Measurements from ENCODE around the gene CHTOP. TPM values are rescaled to one million over a fixed set of nuclear protein-coding genes. Genes with fewer than 3 reads are reported as not detected.
"Not testable (repeated sequence)": the region's sequence is repeated elsewhere in the genome, so short reads cannot be mapped to it uniquely, and the experiment has no call there.

CHTOP gene
- polyA plus RNA-seq, 3 donors = 35.6 to 43.7 (median 40.3) TPM

DNA sequence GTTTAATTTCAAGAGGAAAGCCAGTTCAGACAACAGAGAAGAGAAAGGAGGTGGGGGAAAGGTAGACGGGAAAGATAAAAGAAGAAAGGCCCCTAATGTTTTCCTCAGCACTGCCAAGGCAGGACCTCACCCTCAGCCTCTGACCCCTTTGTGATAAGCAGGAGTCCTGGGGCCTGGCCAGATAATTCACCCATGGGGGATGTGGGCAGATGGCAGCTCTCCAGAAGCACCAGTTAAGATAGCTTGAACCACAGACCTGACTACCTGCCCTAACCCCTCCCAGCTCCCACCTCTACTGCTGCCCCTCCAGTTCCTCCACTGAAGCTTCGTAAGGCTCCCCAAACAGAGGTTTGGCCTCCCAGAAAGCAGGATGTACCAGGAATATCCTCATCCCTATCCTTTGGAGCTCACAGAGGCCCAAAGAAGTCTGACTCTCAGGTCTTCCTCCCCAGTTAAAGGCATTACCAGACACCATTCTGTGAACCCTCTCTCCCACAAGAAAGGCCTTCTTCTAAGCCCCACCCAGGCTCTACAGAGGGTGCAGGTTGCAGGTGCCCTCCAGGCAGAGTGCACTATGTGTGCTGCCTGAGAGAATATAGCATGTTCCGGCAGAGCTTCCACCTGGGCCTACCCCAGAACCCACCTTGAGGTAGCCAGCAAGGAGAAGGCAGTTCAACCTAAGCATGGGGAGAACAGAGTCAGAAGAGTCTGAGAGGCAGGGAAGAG is 15.4 kb downstream of the CHTOP start:
- 30 to 62% (median 58%) methylated on average over 3 of the region's 3 CpGs for WGBS, 3 donors
- no peak overlapping the region for H3K27ac ChIP-seq (ENCODE audit: low read depth, low read length)

DNA sequence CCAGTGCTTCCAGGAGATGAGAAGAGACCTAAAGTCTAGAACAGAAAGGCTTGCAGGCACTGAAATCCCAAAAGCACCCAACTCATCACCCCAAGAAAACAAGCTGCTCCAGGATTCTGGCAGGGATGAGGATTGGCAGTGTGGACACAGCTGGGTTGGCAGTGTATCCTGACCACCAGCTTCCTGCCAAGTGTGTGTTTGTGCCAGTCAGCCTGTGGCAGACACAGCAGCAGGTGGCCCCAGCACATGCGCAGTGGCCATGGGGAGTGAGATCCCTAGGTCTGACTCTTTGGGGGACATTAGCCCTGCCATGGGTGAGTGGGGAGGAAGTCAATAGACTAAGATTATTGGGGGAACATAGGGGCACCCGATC is 16.0 kb downstream of the CHTOP start:
- WGBS, 3 donors = 24 to 80% (median 79%) methylated on average over 2 of the region's 2 CpGs
- H3K27ac ChIP-seq (ENCODE audit: low read depth, low read length) = no peak overlapping the region

DNA sequence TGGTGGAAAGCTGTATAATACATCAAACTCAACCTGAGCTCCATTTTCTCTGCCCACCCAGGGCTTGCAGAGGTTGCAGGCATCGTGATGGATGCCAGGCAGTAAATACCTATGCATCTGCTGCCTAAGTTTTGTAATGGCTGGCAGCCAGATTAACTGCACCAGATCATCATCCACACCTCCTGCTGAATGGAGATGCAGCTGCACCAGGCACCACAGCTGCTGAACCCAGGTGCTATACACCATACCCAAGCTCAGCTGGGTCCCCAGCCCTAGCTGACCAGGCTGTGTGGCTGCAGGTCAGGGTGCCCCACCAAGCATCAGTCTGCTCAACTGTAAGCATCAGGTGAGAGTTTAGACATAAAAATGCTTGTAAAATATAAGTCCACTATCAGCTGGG is 17.9 kb downstream of the CHTOP start:
- H3K27ac ChIP-seq (ENCODE audit: low read depth, low read length) = no peak overlapping the region
- 85 to 100% (median 88%) methylated on average over 1 of the region's 1 CpG for WGBS, 3 donors

DNA sequence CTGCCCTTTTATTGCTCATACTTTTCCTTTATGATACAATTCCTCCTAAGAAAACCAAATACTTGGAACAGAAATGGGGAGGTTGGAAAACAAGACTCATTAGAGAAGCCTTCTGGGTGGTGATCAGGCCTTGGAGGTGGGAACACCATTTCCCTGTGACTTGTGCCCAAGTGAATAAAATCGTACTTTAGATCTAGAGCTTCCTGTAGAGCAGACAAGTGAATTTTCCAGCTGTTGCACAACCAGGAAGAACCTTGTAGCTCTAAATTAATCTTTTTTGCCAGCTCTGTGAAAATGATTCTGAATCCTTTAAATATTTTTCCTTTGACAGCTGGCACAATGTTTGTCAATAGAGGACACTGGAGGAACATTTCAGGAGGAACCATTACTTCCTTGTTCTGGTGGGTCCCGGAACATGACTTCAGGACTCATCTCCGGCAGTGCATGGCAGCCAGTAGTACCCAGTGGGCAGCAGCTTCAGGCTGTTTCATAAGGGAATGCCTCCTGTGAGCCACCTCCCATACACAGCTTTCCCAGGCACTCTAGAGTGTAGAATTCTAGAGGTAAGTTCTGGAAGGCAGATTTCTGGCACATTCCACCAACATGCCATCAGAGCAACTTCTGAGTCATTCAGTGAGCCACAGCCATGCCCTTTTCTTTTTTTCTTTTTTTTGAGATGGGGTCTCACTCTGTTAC is 19.1 kb downstream of the CHTOP start:
- H3K27ac ChIP-seq (ENCODE audit: low read depth, low read length) = no peak overlapping the region

DNA sequence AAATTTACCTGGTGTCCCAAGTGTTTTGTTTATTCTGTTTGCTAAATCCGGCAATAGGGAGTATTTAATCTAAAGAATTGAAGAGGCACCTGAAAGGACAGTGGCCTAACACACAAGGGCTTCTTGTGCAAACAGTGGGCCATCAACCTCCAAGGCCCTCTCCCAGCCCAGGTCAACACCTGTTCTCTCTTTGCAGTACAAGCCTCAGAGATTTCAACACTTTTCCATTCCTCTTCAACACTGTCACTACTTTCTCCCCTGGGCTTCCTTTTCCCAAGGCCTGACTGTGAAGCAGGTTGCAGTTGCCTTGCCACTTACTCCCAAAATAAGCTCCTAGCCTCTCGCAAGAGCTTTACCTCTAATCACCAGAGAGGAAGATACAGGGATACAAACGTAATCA is 21.5 kb downstream of the CHTOP start:
- WGBS, 3 donors = 70 to 91% (median 89%) methylated on average over 3 of the region's 3 CpGs
- H3K27ac ChIP-seq (ENCODE audit: low read depth, low read length) = no peak overlapping the region

More for the DNA sequence above, 19.1 kb downstream of the CHTOP start:
- WGBS, 3 donors = 22 to 56% (median 36%) methylated on average over 3 of the region's 3 CpGs

DNA sequence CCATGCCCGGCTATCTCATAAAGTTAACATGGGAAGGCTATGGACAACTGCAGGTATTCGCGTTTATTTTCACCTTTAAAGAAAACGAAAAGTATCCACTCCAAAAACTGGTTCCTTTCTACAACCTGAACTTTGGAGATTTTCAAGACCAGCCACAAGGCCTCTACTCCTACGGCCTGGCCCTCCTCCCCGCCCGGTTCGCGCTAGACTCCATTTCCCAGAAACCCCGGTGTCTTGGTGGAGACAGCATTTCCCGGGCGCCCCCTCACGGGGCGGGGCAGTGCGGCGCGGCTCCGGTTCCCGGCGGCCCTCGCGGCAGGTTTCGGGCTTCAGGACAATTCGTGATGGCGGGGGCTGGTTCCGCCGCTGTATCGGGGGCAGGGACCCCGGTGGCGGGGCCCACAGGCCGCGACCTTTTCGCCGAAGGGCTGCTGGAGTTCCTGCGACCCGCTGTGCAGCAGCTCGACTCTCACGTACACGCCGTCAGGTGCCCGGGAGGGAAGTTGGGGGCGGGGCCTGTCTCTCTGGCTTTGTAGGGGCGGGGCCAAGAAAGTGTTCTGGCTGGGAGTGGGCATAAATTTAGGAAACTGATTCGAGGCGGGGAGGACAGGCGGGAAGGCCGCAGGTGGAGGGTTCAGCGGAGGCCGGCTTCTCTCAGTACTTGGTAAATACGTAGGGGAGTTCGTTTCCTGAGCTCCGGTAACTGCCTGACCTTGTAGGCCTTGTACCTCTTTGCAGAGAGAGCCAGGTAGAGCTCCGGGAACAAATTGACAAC is 24.7 kb downstream of the CHTOP start, which contains the start of gene SNAPIN:
Gene SNAPIN, plus strand, starts transcription at position 304 of the 775 bp plus-strand sequence. Its CDS starts 41 bp downstream, at position 345.
- 2% methylated on average over 53 of the region's 53 CpGs for WGBS, 3 donors
- peak within 1 kb of the TSS; percentile 64 for H3K27ac ChIP-seq (ENCODE audit: low read depth, low read length)

DNA sequence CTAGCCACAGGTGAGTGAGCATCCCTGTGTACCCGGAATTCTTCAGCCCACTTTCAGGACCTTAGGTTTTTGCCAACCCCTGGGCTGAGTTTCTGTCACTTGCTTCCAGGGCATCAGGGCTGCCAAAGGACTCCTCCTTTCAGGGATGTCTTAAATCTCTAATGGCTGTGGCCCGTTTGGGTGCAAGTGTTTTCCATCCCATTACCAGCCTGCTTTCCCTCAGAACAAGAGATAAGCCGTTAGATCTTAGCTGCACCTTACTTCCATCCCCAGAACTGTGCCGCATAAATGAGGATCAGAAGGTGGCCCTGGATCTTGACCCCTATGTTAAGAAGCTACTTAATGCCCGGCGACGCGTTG is 25.3 kb downstream of the CHTOP start:
- 18 to 37% (median 33%) methylated on average over 8 of the region's 8 CpGs for WGBS, 3 donors
- H3K27ac ChIP-seq (ENCODE audit: low read depth, low read length) = peak overlapping the region; percentile 64

DNA sequence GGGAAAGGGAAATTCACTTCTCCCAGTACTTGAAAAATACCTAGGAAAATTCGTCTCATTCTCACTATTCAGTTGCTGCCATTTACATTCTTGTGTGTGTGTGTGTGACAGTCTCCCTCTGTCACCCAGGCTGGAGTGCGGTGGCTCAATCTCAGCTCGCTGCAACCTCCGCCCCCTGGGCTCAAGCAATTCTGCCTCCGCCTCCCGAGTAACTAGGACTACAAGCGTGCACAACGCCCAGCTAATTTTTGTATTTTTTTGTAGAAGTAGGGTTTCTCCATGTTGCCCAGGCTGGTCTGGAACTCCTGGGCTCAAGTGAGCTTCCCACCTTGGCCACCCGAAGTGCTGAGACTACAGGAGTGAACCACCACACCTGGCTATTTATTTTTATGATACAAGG is 25.8 kb downstream of the CHTOP start:
- no peak overlapping the region for H3K27ac ChIP-seq (ENCODE audit: low read depth, low read length)
- WGBS, 3 donors = 52 to 78% (median 74%) methylated on average over 9 of the region's 9 CpGs

DNA sequence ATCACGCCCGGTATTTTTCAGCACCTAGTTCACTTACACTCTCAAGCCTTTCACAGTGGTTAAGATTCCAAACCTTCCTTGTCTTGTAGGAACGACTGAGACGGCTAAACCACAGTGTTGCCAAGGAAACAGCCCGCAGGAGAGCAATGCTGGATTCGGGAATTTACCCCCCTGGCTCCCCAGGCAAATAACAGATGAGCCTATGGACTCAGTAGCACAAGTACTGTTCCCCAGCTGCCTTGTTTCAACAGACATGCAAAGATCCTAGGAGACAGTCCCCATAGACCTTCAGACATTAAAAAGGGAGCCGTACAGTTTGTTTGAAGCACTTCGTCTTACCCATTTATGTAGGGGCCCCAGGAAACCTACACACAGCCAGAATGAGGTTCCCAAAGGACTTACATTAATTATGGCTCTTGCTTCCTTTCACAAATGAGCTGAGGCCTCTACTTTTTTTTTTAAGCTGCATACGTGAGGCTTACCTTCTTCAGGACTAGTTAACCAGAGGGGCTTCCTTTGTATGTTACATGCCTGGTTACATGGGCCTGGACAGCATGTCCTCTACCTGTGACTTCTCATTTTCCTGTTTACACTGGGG is 27.3 kb downstream of the CHTOP start:
- 65% methylated on average over 9 of the region's 9 CpGs for WGBS, 3 donors
- no peak overlapping the region for H3K27ac ChIP-seq (ENCODE audit: low read depth, low read length)

DNA sequence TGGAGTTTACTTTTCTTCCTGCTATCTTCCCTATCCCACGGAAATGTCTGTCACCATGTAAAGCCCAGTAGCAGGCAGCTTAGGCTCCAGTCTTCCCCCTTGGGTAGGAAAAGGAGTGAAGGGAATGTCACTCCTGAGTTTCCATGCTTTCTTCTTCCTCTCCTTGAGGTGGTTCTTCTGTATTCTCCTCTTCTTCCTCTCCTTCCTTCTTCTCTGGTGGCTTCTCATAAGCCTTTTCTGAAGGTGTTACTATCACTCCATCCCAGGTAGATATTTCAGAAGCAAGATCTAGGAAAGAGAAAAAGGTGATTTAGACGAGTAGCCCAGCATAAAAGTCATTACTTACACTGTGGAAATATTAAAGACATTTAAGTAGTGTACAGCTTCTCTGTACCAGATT is 28.4 kb downstream of the CHTOP start:
- no peak overlapping the region for H3K27ac ChIP-seq (ENCODE audit: low read depth, low read length)
- WGBS, 3 donors = 54 to 62% (median 61%) methylated on average over 2 of the region's 2 CpGs

DNA sequence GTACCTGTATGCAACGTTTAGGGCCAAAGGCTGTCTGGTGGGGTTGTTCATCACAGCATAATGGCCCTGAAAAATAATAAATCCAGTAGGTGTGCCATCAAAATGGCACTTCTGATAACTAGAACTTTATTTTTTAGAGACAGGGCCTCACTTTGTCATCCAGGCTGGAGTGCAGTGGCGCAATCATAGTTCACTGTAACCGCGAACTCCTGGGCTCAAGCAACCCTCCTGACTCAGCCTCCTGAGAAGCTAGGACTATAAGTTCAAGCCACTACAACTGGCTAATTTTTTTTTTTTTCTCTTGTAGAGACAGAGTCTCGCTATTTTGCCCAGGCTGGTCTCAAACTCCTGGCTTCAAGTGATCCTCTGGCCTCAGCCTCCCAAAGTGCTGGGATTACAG is 29.3 kb downstream of the CHTOP start:
- WGBS, 3 donors = 73 to 84% (median 75%) methylated on average over 5 of the region's 5 CpGs
- no peak overlapping the region for H3K27ac ChIP-seq (ENCODE audit: low read depth, low read length)

DNA sequence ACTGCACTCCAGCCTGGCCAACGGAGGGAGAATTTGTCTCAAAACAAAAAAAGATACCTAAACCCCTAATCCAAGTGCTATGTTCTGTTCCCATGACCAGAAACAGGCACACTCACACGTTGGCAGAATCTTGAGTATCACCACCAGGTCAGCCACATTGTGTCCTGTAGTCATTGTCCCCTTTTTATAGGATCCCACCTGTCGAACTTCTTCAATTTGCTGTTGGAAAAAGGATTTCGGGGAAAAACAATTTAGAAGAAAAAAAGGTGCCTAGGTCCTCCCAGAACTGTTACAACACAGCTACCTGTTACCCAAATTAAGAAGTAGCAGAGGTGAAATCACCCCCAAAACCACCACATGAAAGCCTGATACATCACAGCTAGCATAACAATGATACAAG is 33.6 kb downstream of the CHTOP start:
- H3K27ac ChIP-seq (ENCODE audit: low read depth, low read length) = no peak overlapping the region
- WGBS, 3 donors = 83 to 91% (median 88%) methylated on average over 4 of the region's 4 CpGs

DNA sequence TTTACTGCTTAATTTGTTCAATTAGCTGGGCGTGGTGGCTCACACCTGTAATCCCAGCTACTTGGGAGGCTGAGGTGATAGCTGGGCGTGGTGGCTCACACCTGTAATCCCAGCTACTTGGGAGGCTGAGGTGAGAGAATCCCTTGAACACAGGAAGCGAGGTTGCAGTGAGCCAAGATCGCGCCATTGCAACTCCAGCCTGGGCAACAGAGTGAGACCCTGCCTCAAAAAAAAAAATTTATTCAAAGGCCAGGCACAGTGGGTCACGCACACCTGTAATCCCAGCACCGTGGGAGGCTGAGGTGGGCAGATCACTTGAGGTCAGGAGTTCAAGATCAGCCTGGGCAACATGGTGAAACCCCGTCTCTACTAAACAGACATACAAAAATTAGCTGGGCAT is 34.8 kb downstream of the CHTOP start:
- WGBS, 3 donors = 96 to 98% (median 97%) methylated on average over 8 of the region's 8 CpGs
- H3K27ac ChIP-seq (ENCODE audit: low read depth, low read length) = not testable (repeated sequence)

DNA sequence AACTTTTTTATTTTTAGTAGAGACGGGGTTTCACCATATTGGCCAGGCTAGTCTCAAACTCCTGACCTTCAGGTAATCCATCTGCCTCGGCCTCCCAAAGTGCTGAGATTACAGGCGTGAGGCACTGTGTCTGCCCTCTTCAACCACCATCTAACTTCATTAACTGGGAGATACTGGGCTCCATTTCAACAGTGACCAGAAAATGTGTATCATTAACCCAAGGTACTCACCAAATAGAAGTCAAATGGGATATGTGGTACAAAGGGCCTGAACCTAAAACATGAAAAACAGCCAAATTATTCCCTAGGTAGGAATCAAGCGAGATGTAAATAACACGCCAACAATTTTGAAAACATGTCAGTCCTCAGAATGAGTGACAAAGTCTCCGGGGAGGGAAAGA is 35.7 kb downstream of the CHTOP start:
- 63 to 79% (median 78%) methylated on average over 6 of the region's 6 CpGs for WGBS, 3 donors
- H3K27ac ChIP-seq (ENCODE audit: low read depth, low read length) = no peak overlapping the region

DNA sequence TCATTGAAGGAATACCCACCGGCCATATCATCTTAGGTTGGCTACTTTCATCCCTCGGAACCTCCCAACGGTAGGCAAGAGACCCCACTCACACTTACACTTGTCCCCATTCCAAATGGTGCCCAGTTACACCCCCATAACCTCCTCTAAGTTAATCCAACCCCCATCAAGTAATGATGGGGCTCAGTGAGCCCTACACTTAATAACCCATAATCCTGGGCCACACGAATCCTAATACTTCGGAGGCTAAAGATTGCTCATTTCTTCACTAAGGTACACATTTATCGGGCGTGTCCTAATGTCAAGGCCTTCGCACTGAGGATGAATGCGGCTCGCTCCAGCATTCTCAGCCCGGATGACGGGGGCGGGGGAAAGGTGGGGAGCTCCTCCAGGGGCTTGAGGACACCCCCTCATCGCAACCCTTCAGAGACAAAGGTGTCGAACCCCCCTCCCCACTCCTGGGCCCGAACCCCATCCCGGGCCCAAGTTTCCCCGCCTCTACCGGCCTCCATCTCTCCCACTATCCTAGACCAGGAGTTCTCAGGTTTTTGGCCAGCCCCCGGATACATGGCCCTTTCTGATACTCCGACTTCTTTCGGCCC is 36.5 kb downstream of the CHTOP start:
- no peak overlapping the region for H3K27ac ChIP-seq (ENCODE audit: low read depth, low read length)
- WGBS, 3 donors = 1% methylated on average over 22 of the region's 22 CpGs

DNA sequence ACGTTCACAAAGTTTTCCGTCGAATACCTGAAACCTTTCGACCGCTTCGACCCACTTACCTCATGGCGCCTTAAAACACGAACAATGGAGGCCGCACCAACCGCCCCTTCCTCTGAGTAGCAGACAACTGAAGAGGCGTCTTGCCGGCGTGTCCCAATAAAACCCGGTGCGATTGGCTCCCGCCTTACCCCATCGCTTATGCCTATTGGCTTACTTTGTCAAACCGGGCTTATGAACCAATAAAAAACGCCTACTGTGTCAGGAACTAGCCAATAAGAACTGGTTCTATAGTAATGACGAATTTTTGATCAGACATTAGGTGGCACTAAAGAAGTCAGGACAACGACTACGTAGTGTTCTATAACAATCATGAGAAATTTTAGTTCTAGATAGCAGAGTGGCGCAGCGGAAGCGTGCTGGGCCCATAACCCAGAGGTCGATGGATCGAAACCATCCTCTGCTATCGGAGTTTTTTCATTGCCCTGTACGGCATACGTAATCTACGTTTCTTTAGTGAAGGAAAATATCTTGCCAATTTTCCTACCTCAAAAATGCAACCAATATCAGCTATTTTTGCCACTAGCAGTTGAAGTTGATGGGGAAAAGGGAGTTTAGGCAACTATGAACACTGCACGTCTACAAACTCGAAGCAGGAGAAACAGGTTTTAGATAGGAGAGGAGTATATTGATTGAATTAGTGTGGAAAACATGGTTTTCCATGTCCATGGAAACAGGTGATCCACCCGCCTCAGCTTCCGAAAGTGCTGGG is 37.2 kb downstream of the CHTOP start, which contains the start of gene ILF2:
Gene ILF2, minus strand, starts transcription at position 135 of the 769 bp plus-strand sequence. Its CDS starts 71 bp downstream, at position 64.
- H3K27ac ChIP-seq (ENCODE audit: low read depth, low read length) = no peak within 1 kb of the TSS
- 0 to 1% (median 0%) methylated on average over 35 of the region's 35 CpGs for WGBS, 3 donors

DNA sequence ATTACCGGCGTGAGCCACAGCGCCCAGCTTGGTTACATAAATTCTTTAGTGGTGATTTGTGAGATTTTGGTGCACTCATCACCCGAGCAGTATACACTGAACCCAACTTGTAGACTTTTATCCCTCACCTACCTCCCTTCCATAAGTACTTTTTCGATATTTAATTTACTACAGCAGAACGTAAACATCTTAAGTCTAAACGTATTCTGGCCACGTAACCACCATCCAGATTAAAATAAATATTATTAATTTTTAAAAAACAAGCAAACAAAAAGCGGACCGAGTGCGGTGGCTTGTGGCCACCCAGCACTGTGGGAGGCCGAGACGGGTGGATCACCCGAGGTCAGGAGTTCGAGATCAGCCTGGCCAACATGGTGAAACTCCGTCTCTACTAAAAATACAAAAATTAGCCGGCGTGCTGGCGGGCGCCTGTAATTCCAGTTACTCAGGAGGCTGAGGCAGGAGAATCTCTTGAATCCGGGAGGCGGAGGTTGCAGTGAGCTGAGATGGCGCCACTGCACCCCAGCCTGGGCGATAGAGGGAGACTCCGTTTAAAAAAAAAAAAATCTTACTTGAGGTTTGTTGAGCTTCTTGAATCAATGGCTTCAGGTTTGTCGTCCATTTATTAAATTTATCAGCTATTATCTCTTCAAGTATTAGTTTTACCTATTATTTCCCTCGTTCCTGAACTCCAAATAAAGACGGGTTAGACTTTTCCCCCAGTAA is 37.9 kb downstream of the CHTOP start:
- H3K27ac ChIP-seq (ENCODE audit: low read depth, low read length) = not testable (repeated sequence)
- WGBS, 3 donors = 6 to 8% (median 8%) methylated on average over 28 of the region's 28 CpGs

All from adipose tissue (tissue), 3 donors.